NCI-H1048 (cell line): ENCODE data around the gene DNAH2.
"Not testable (repeated sequence)": the region's sequence is repeated elsewhere in the genome, so short reads cannot be mapped to it uniquely, and the experiment has no call there.

Experiments used
- DNase-seq: peaks from one replicate; lab custom pipeline; 2025; lab: John Stamatoyannopoulos, UW

DNAH2 gene

DNA sequence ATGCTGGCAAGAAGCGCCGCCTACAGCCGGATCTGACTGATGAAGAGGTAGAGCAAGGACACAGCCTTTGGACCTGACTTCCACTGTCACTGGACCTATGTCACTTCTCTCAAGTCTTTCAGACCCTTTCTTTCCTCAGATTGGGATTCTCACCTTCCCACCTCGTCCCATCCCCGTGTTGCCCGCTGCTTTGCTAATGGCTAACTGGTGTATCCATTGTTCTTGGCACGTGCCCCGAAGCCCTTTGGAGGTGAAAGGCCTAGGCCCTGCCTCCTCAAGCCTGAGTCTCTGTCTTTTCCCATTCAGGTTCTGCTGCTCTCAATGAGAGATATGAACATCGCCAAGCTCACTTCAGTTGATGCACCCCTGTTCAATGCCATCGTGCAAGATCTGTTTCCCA is 63.2 kb downstream of the DNAH2 start:
- no peak for DNase-seq

DNA sequence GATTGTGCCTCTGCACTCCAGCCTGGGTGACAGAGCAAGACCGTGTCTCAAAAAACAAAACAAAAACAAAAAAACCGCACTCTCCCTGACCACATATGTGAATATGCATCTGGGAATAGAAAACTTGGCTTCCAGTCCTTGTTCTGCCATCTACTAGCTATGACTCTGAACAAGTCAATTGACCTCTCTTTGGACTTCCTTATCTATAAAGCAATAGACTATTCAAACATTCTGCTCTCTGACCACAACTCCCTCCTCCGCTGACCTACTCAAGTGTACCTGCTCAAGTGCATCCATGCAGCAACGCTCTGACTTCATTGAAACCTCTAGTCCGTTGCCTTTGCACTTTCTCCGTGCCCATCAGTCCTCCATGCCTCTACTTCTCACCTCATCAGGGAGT is 63.9 kb downstream of the DNAH2 start:
- no peak for DNase-seq

DNA sequence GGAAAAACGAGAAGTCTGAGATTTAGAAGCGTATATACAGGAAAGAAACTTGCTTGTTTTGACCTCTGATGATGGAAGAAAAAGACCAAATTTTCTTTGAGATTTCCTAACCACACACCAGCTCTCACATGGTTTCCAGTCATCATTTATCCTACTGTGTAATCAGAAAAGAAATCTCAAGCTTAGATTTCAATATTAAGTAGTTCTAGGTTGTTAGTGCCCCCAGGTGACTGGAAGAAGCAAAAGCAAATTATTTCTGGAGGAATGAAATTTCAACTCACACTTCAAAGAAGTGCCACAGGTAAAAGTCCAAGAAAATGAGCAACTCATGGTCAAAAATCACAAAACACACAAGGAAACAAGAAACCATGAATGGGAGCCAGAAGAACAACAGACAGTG is 64.7 kb downstream of the DNAH2 start:
- DNase-seq: no peak

- DNase-seq: no peak
Measured at GRCh38 chr17:7786866-7787265, 69.3 kb downstream of the DNAH2 start.

DNA sequence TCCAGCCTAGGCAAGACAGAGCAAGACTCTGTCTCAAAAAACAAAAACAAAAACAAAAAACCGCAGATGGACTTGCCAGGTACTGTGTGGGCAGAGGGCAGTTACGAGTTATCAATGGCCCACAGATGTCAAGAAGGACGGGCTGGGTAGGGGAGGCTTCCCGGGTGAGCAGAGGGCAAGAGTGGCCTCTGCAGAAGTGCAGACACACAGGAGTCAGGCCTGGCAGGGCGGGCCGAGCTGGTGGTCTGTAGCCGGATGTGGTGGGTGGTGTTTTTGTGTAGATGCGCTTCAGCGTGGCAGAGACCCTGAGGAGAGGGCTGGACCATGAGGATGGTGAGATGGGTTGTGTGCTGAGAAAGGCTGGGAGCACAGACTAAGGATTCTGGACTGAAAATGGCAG is 71.6 kb downstream of the DNAH2 start:
- no peak for DNase-seq

GRCh38 chr17:7790150-7790549 is 72.6 kb downstream of the DNAH2 start:
- DNase-seq: no peak

- DNase-seq: no peak
Measured at GRCh38 chr17:7792611-7793010, 75.1 kb downstream of the DNAH2 start.

DNA sequence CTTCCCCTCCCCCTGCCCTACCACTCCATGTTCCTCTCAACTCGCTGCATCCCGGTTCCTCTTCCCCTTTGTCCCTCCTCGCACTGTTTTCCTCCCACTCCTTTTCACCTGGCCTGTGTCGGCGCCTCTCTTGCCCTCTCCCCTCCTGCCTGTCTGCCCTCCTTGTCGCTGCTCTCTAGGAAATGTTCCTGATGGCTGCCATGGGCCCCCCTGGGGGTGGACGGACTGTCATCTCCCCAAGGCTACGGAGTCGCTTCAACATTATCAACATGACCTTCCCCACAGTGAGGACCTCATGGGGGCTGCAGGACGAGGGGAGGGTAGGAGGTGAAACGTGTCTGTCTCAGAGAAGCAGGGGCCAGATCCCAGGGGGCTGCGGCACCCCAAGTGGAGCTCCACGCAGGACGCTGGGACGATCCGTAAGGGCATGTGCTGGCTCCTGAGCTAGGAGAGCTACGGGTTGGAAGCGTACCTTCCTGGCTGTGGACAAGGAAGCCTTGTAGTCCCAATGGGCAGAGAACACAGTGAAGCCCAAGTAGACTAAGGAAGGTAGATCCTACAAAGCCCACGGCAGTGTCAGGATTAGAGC is 76.6 kb downstream of the DNAH2 start:
- DNase-seq: no peak

GRCh38 chr17:7797976-7798375 is 80.4 kb downstream of the DNAH2 start:
- no peak for DNase-seq

- DNase-seq: no peak
Measured at GRCh38 chr17:7798839-7799238, 81.3 kb downstream of the DNAH2 start.

- no peak for DNase-seq
Measured at GRCh38 chr17:7803981-7804380, 86.4 kb downstream of the DNAH2 start.

DNA sequence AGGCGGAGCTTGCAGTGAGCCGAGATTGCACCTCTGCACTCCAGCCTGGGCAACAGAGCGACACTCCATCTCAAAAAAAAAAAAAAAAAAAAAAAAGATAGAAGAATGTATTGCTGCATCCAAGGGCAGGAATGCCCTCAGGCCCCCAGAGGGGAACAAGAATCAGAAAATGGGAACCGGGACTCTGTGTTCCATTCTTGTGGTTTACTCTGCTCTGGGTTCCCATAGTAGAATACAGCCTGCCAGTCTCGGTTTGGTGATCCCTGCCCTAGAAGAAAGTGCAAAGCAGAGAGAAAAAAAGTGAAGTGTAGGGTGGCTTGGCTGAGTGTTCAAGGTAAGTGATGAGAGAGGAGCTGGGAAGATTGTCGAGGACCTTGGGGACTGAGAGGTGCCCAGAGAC is 89.0 kb downstream of the DNAH2 start:
- DNase-seq: no peak

DNA sequence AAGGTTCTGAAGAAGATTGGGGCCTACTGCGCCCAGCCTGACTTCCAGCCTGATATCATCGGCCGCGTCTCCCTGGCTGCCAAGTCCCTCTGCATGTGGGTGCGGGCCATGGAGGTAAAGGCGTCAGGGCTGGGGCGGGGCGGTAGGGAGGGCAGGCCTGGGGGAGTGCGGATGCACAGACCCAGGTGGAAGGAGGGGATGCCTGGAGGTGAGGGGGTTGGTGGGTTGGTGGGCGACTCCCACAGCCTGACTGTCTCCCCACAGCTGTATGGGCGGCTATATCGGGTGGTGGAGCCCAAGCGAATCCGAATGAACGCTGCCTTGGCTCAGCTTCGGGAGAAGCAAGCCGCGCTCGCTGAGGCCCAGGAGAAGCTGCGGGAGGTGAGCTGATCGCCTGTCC is 89.7 kb downstream of the DNAH2 start:
- DNase-seq: no peak

DNA sequence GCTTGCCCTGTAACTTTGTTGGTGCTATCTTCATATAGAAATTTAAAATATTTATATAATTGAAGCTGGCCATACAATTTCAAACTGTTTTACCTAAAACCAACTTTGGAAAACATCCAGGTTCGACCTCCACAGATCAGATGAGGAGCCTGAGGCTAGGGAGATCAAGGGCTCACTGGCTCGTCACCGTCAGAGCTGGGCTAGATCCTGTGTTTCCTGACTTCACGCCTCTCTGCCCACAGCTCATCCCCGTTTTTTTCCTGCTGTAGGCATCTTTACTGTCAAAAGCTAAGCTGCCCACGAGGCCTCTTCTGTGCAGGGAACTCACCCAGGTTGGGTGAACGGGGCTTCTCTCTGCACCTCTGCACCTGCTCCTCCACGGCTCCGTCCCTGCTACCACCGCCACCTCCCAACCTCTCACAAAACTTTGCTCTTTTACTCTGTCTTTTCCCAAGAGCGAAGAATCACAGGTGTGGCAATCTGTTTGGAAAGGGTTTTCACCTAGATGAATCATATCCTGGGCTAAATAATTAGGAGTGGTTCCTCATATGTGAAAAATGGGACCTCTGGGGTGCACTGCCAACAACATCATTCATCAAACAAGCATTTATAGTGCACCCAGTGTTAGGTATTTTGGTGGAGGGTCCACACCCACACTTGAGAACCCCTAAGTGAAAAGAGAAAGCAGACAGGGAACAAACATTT is 91.7 kb downstream of the DNAH2 start:
- DNase-seq: no peak

GRCh38 chr17:7809791-7810343 is 92.3 kb downstream of the DNAH2 start:
- not testable (repeated sequence) for DNase-seq

DNA sequence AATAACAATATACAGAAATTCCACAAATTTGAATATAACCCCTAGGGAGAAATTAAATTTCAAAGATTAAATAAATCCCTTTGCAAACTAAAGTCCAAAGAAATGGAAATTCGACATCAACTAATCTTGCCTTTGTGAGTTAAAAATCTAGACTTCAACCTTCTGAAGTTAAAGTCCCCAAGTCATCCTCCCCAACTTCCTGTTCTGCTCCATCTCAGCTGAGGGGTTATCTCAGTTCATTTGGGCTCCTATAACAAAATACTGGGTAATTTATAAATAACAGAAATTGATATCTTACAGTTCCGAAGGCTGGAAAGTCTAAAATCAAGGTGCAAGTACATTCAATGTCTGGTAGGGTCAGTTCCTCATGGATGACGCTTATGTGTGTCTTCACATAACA is 93.7 kb downstream of the DNAH2 start:
- DNase-seq: no peak

DNA sequence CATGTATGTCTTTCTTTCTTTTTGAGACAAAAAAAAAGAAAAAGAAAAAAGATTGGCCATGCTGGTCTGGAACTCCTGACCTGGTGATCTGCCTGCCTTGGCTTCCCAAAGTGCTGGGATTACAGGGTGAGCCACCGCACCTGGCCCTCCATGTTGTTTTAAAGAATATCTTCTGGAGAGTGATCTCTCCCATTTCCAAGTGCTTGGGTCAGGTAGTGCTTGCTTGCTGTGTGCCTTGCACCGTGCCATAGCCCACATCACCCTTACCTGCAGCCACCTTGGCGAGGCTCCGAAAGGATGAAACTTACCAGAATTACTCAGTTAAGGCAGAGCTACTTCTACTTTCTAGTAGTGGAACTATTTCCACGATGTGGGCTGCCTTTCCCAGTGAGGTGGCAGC is 97.4 kb downstream of the DNAH2 start:
- no peak for DNase-seq

GRCh38 chr17:7816926-7817642 is 99.5 kb downstream of the DNAH2 start:
- no peak for DNase-seq

- no peak for DNase-seq
Measured at GRCh38 chr17:7817643-7817964, 100.1 kb downstream of the DNAH2 start.

DNA sequence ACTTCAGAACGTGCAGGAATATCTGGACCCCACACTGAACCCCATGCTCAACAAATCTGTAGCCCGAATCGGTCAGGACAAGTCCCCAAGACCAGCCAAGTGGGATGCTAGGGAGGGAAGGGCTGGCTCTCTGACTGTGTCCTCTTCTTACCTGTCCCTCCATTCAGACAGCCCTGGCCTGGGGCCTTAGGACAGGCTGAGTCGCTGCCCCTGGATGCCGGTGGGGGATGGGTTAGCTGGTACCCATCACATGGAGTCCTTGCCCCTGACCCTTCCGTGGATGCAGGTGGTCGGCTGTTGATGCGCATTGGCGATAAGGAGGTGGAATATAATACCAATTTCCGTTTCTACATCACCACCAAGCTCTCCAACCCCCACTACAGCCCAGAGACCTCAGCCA is 100.5 kb downstream of the DNAH2 start:
- no peak for DNase-seq

GRCh38 chr17:7818746-7819645 is 101.5 kb downstream of the DNAH2 start:
- no peak for DNase-seq

- no peak for DNase-seq
Measured at GRCh38 chr17:7820231-7820630, 102.7 kb downstream of the DNAH2 start.
